Stimulated activated CD8-positive, alpha-beta memory T cell treated with anti-CD3 and anti-CD28 coated beads, Interleukin-4, amount 100 ng/mL, for 1 hour (primary cell): ENCODE results near the gene DYNC2H1.

ENCODE experiments used
- DNase-seq, 2 donors: peaks; one replicate each; pipeline ENCODE4 v3.0.0-alpha.2; 2020; ENCODE audit warnings: low read depth in 2 of 2, low spot score in 1 of 2

The DYNC2H1 gene

GRCh38 chr11:103520792-103521191, 411.6 kb downstream of the DYNC2H1 start:
- DNase-seq = no peak

GRCh38 chr11:103525069-103525468, 415.8 kb downstream of the DYNC2H1 start:
- DNase-seq = no peak

- no peak for DNase-seq
Observed at GRCh38 chr11:103528046-103528445, 418.8 kb downstream of the DYNC2H1 start.

GRCh38 chr11:103528596-103528995, 419.4 kb downstream of the DYNC2H1 start:
- no peak for DNase-seq

GRCh38 chr11:103529181-103529684, 420.0 kb downstream of the DYNC2H1 start:
- DNase-seq = no peak
